ENCODE measurements around the gene PCDHA6.
"Not testable (repeated sequence)": the region's sequence is repeated elsewhere in the genome, so short reads cannot be mapped to it uniquely, and the experiment has no call there.

PCDHA6 gene

DNA sequence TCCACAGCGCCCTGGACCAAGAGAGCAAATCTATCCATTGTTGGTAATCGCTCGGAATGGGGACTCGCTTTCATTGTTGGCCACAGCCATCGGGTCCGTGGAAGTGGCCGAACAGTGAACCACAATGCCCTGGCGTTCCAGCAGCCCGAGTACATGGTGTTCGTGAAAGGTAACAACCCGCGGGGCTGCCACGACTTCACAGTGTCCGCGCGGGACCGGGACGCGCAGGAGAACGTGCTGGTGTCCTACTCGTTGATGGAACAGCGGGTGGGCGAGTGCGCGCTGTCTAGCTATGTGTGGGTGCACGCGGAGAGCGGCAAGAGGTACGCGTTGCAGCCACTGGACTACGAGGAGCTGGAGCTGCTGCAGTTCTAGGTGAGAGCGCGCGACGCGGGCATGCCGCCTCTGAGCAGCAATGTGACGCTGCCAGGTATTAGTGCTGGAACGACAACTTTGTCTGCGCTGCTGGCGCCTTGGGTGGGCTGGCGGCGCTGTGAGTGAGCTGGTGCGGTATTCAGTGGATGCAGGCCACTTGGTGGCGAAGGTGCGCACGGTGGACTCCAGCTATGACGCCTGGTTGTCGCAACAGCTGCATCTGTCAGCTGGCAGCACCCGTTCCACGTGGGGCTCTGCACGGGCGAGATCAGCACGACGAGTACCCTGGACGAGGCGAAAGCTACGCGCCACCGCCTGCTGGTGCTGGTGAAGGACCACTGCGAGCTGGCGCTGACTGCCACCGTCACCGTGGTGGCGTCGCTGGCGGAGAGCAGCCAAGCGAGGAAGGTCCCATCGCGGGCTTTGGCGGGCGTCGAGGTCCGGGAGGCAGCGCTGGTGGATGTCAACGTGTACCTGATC lies 34.9 kb downstream of the PCDHA6 start:
- no peak for DNase-seq (ENCODE audit: low read depth)

- no peak for DNase-seq (ENCODE audit: low read depth)
Observed at GRCh38 chr5:140868721-140869554, 41.2 kb downstream of the PCDHA6 start, which contains the start of gene PCDHA11. TSS of gene PCDHA11 (plus strand) at chr5:140868957. CDS start at chr5:140869104, 147 bp downstream.

DNA sequence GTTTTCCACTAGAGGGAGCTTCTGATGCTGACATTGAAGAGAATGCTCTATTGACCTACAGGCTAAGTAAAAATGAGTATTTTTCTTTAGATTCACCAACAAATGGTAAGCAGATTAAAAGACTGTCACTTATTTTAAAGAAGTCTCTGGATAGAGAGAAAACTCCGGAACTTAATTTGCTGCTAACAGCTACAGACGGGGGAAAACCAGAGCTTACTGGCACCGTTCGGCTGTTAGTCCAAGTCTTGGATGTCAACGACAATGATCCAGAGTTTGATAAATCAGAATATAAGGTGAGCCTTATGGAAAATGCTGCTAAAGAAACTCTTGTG lies 41.8 kb downstream of the PCDHA6 start:
- DNase-seq (ENCODE audit: low read depth) = no peak

GRCh38 chr5:140870221-140871201 lies 42.8 kb downstream of the PCDHA6 start:
- no peak for DNase-seq (ENCODE audit: low read depth)

DNA sequence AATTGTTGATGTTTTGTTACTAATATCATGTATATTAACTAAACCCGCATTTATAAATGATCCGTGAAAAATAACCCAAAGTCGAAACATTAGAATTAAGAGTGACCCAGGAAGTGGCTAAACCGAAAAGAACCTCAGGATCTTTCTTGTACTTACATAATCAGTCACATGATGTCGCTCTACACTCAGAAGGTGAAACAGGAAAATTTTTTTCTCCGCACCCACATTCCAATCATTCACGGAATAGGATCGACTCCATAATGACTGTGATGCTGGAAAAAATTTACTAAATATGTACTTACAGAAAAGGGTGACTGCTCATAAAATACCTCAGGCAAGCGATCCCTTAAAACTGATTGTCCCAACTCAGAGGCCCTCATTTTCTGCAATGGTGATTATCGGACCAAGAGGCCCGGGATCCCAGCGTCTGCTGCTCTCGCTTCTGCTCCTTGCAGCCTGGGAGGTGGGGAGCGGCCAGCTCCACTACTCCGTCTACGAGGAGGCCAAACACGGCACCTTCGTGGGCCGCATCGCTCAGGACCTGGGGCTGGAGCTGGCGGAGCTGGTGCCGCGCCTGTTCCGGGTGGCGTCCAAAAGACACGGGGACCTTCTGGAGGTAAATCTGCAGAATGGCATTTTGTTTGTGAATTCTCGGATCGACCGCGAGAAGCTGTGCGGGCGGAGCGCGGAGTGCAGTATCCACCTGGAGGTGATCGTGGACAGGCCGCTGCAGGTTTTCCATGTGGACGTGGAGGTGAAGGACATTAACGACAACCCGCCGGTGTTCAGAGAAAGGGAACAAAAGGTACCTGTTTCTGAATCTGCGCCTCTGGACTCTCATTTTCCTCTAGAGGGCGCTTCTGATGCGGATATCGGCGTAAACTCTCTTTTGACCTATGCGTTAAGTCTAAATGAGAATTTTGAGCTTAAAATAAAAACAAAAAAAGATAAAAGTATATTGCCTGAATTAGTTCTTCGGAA lies 47.6 kb downstream of the PCDHA6 start, which contains the start of gene PCDHA12:
Gene PCDHA12, plus strand, starts transcription at position 224 of the 981 bp plus-strand sequence. Its CDS starts 165 bp downstream, at position 389.
- no peak for DNase-seq (ENCODE audit: low read depth)

DNA sequence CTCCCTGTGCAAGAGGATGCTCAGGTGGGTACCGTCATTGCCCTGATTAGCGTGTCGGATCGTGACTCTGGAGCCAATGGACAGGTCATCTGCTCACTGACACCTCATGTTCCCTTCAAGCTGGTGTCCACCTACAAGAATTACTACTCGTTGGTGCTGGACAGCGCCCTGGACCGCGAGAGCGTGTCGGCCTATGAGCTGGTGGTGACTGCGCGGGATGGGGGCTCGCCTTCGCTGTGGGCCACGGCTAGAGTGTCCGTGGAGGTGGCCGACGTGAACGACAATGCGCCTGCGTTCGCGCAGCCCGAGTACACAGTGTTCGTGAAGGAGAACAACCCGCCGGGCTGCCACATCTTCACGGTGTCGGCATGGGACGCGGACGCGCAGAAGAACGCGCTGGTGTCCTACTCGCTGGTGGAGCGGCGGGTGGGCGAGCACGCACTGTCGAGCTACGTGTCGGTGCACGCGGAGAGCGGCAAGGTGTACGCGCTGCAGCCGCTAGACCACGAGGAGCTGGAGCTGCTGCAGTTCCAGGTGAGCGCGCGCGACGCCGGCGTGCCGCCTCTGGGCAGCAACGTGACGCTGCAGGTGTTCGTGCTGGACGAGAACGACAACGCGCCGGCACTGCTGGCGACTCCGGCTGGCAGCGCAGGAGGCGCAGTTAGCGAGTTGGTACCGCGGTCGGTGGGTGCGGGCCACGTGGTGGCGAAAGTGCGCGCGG lies 48.9 kb downstream of the PCDHA6 start:
- DNase-seq (ENCODE audit: low read depth) = not testable (repeated sequence)

DNA sequence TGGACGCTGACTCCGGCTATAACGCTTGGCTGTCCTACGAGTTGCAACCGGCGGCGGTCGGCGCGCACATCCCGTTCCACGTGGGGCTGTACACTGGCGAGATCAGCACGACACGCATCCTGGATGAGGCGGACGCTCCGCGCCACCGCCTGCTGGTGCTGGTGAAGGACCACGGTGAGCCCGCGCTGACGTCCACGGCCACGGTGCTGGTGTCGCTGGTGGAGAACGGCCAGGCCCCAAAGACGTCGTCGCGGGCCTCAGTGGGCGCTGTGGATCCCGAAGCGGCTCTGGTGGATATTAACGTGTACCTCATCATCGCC lies 49.5 kb downstream of the PCDHA6 start:
- no peak for DNase-seq (ENCODE audit: low read depth)

Data from amniotic epithelial cell (primary cell).